Kidney epithelial cell (primary cell): Measurements from ENCODE around the gene UGT1A7. TPM values are rescaled to one million over a fixed set of nuclear protein-coding genes. Genes with fewer than 3 reads are reported as not detected.

Experiments used
- DNase-seq: peaks from one replicate; pipeline ENCODE4 v3.0.0-alpha.2; 2010; ENCODE audit warnings: low read depth
- H3K27me3 ChIP-seq: 2 replicates; pipeline ENCODE4 v1.6.0; 2011; ENCODE audit warnings: low read length; ENCODE audit not compliant: control insufficient read depth, insufficient read depth
- H3K36me3 ChIP-seq: 2 replicates; pipeline ENCODE4 v1.5.1; 2011; ENCODE audit warnings: low read length; ENCODE audit not compliant: control insufficient read depth, insufficient read depth
- H3K4me3 ChIP-seq: 2 replicates; pipeline ENCODE4 v1.5.1; 2011; ENCODE audit warnings: low read depth, mild to moderate bottlenecking, control low read depth, low read length
- CTCF ChIP-seq: IDR thresholded peaks from 2 replicates; pipeline ENCODE4 v1.5.1; 2011; ENCODE audit warnings: mild to moderate bottlenecking, moderate library complexity, low read length, control low read depth, inconsistent platforms; ENCODE audit not compliant: insufficient read depth, poor library complexity, severe bottlenecking
- total RNA-seq: library from RNA; depleted of rRNA; stranded (reverse); fragments of >200 nt; gene quantifications from 2 replicates; pipeline ENCODE4 v1.2.3, GENCODE V29; 2015

UGT1A7 gene
- total RNA-seq, 1 donor from 2014 or later, result not detected

- no peak for DNase-seq
- no peak for TF ChIP-seq CTCF
- no peak overlapping the region for H3K4me3 ChIP-seq
- H3K36me3 ChIP-seq, result no peaks in the 10 kb centered on the region
- H3K27me3 ChIP-seq, result peaks cover 2% of the 10 kb centered on the region
These were observed 122.3 kb downstream of the UGT1A7 start for GRCh38 chr2:233803994-233804393.

- no peaks in the 10 kb centered on the region for H3K36me3 ChIP-seq
- no peak overlapping the region for H3K4me3 ChIP-seq
- H3K27me3 ChIP-seq, result peaks cover 2% of the 10 kb centered on the region
- DNase-seq, result no peak
- no peak for TF ChIP-seq CTCF
These were observed 125.6 kb downstream of the UGT1A7 start for GRCh38 chr2:233807215-233807865.

GRCh38 chr2:233807966-233808935 lies 126.5 kb downstream of the UGT1A7 start:
- Histone ChIP-seq H3K27me3 (no peaks in the 10 kb centered on the region), H3K36me3 (no peaks in the 10 kb centered on the region)
- no peak for DNase-seq

GRCh38 chr2:233810385-233810784 lies 128.7 kb downstream of the UGT1A7 start:
- H3K27me3 ChIP-seq, result no peaks in the 10 kb centered on the region
- no peak for DNase-seq
- H3K36me3 ChIP-seq, result no peaks in the 10 kb centered on the region
- H3K4me3 ChIP-seq, result no peak overlapping the region
- no peak for TF ChIP-seq CTCF

More at GRCh38 chr2:233807966-233808935, 126.5 kb downstream of the UGT1A7 start:
- H3K4me3 ChIP-seq, result no peak overlapping the region
- TF ChIP-seq CTCF, result no peak

- no peak for TF ChIP-seq CTCF
- no peak overlapping the region for H3K4me3 ChIP-seq
- no peak for DNase-seq
- no peaks in the 10 kb centered on the region for H3K27me3 ChIP-seq
- no peaks in the 10 kb centered on the region for H3K36me3 ChIP-seq
These were observed 129.4 kb downstream of the UGT1A7 start for GRCh38 chr2:233811087-233811486.
